Measurements from ENCODE around the gene SFTPA2. TPM values are rescaled to one million over a fixed set of nuclear protein-coding genes. Genes with fewer than 3 reads are reported as not detected.
"Not testable (repeated sequence)": the region's sequence is repeated elsewhere in the genome, so short reads cannot be mapped to it uniquely, and the experiment has no call there.

SFTPA2 gene
- total RNA-seq, 4 donors from 2014 or later, result 0.44 to 5.7 (median 0.60) TPM; not detected in 1

DNA sequence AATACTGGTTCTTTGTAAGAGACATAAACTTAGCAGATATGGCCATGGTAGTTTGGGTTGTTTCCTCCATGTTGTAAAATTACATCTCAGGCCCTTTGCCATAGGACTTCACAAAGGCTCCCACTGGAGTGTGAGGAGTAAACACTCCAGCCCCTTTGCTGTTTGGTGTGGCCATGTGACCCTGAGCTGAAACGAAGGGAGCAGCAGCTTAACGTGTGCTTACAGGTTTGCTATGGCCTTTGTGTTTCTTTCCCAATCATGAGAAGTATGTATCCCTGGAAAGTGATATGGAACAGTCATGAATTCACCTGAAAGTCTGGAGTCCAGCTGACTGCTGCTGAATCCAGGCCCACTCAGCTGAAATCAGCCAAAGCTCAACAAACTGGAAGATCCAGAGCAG is 26.7 kb upstream of the SFTPA2 start:
- no peak for DNase-seq (ENCODE audit: low spot score in 2 of 2)
- WGBS, 2 donors, result 60 to 62% methylated on average over 2 of the region's 2 CpGs

GRCh38 chr10:79585870-79586527 is 25.8 kb upstream of the SFTPA2 start:
- no peak for DNase-seq (ENCODE audit: low spot score in 2 of 2)
- TF ChIP-seq POLR2A (IDR thresholded peaks at IDR 0.05), result no peak
- no peak overlapping the region for H3K27ac ChIP-seq
- H3K36me3 ChIP-seq, result no peaks in the 10 kb centered on the region
- no peaks in the 10 kb centered on the region for H3K27me3 ChIP-seq
- no peaks in the 10 kb centered on the region for H3K9me3 ChIP-seq
- H3K4me1 ChIP-seq, result no peaks in the 10 kb centered on the region
- H3K4me3 ChIP-seq, result no peak overlapping the region
- 91 to 95% methylated on average over 11 of the region's 11 CpGs for WGBS, 2 donors

More for the DNA sequence above, 26.7 kb upstream of the SFTPA2 start:
- H3K4me3 ChIP-seq, result no peak overlapping the region
- H3K27ac ChIP-seq, result no peak overlapping the region
- H3K27me3 ChIP-seq, result no peaks in the 10 kb centered on the region
- H3K9me3 ChIP-seq, result no peaks in the 10 kb centered on the region
- TF ChIP-seq EP300 (IDR thresholded peaks at IDR 0.05), result no peak
- H3K36me3 ChIP-seq, result no peaks in the 10 kb centered on the region
- H3K4me1 ChIP-seq, result no peaks in the 10 kb centered on the region

DNA sequence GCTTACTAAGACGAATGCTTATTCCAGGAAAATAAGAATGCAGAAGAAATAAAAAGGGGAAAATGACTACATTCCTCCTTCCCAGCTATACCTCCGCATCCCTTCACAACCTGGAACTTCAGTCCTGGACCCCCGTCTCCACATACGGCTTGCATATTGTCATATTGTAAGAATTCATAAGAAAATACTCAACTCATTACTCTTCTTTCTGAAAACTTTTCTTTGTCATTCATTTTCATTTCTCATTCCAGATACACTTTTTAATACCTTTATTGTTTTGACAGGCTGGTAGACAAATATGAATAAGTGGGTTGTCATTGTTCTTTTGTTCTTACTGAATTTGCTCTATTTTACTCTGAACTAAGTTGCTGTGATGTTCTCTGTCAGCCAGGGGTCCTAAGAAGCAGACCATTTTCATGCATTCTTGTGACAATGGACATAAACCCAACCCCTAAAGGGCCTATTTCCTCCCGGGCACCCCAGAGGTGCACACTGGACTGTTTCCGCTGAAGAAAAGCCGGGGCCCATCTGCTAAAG is 23.3 kb upstream of the SFTPA2 start:
- Histone ChIP-seq H3K9me3 (no peaks in the 10 kb centered on the region), H3K27me3 (no peaks in the 10 kb centered on the region), H3K4me3 (no peak overlapping the region), H3K27ac (no peak overlapping the region), H3K4me1 (no peaks in the 10 kb centered on the region), H3K36me3 (no peaks in the 10 kb centered on the region)
- no peak for TF ChIP-seq CTCF (IDR thresholded peaks at IDR 0.05)
- no peak for TF ChIP-seq EP300 (IDR thresholded peaks at IDR 0.05)
- TF ChIP-seq POLR2A (IDR thresholded peaks at IDR 0.05), result no peak
- no peak for DNase-seq (ENCODE audit: low spot score in 2 of 2)
- WGBS, 2 donors, result 86 to 87% methylated on average over 7 of the region's 7 CpGs

DNA sequence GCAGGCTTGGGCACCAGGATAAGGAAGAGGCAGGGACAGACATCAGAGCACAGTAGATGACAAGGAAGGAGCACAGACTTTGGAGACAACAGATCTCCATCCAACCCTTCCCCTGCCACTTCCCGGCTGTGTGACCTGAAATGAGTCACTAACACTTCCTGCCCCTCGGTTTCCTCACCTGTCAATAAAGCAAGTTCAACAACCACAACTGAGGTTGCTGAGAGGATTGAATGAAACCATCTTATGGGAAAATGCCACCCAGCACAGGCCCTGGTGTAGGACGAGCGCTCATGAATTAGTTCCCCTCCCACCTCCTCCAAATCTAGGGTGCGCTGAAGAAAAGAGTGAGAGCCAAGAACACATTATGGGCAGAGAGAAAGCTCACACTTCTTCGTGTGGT is 22.7 kb upstream of the SFTPA2 start:
- 62 to 87% methylated on average over 3 to 4 of the region's 6 CpGs for WGBS, 2 donors
- not testable (repeated sequence) for H3K27me3 ChIP-seq; H3K4me3 ChIP-seq; DNase-seq (ENCODE audit: low spot score in 2 of 2); H3K4me1 ChIP-seq; H3K27ac ChIP-seq; H3K36me3 ChIP-seq; H3K9me3 ChIP-seq

DNA sequence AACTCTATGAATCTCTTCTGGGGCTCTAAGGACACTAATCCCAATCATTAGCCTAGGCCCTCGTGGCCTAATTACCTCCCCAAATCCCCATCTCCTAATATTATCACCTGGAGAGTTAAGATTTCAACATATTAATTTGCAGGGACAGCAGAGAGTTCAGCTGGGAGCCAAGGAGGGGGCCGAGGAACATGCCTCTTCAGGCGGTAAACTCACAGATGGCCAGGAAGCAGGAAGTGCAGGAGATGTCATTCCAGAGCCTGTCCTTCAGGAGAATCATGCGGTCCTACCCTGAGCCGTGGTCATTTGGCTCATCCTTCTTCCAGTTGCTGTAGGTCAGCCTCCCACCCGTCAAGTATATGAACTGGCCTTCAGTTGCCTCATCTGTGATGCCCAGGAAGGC is 21.9 kb upstream of the SFTPA2 start:
- WGBS, 2 donors, result 81 to 94% methylated on average over 6 of the region's 6 CpGs
- no peak overlapping the region for H3K27ac ChIP-seq
- no peak overlapping the region for H3K4me3 ChIP-seq
- H3K27me3 ChIP-seq, result no peaks in the 10 kb centered on the region
- TF ChIP-seq EP300 (IDR thresholded peaks at IDR 0.05), result no peak
- TF ChIP-seq POLR2A (IDR thresholded peaks at IDR 0.05), result no peak
- TF ChIP-seq CTCF (IDR thresholded peaks at IDR 0.05), result no peak
- H3K9me3 ChIP-seq, result no peaks in the 10 kb centered on the region
- H3K36me3 ChIP-seq, result no peaks in the 10 kb centered on the region
- no peaks in the 10 kb centered on the region for H3K4me1 ChIP-seq
- no peak for DNase-seq (ENCODE audit: low spot score in 2 of 2)

- Histone ChIP-seq H3K4me1 (no peaks in the 10 kb centered on the region), H3K27ac (no peak overlapping the region), H3K27me3 (no peaks in the 10 kb centered on the region), H3K36me3 (no peaks in the 10 kb centered on the region), H3K9me3 (no peaks in the 10 kb centered on the region), H3K4me3 (no peak overlapping the region)
- TF ChIP-seq POLR2A (IDR thresholded peaks at IDR 0.05) (no peak), CTCF (IDR thresholded peaks at IDR 0.05) (no peak)
- DNase-seq (ENCODE audit: low spot score in 2 of 2), result no peak
These were observed 20.8 kb upstream of the SFTPA2 start for GRCh38 chr10:79581044-79581443.

DNA sequence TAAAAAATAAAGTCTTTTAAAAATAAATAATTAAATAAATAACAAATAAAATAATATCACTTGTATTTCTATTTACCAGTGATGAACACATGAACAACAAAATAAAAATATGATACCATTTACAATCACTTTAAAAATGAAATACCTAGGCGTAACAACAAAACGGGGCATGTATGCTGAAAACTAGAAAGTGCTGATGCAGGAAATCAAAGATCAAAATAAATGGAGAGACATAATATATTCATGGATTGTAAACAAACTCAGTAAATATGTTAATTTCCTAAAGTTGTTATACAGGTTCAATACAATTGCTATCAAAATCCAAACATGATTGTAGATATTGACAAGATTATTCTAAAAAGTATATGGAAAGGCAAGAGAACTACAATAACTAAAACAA is 19.2 kb upstream of the SFTPA2 start:
- 89 to 90% methylated on average over 2 of the region's 2 CpGs for WGBS, 2 donors
- DNase-seq (ENCODE audit: low spot score in 2 of 2), result no peak
- Histone ChIP-seq H3K27me3 (no peaks in the 10 kb centered on the region), H3K27ac (no peak overlapping the region), H3K9me3 (peaks cover 0 to 5% (median 0%) of the 10 kb centered on the region in 4 donors), H3K4me1 (no peaks in the 10 kb centered on the region), H3K36me3 (no peaks in the 10 kb centered on the region), H3K4me3 (no peak overlapping the region)
- TF ChIP-seq POLR2A (IDR thresholded peaks at IDR 0.05) (no peak), CTCF (IDR thresholded peaks at IDR 0.05) (no peak), EP300 (IDR thresholded peaks at IDR 0.05) (no peak)

DNA sequence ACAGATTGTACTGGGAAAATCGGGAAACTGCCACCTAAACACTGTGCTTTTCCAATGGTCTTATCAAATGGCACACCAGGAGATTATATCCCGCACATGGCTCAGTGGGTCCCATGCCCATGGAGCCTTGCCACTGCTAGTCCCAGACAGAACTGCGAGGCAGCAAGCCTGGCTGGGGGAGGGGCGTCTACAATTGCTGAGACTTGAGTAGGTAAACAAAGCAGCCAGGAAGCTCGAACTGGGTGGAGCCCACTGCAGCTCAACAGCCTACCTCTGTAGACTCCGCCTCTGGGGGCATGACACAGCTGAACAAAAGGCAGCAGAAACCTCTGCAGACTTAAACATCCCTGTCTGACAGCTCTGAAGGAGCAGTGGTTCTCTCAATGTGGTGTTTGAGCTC is 10.4 kb upstream of the SFTPA2 start:
- not testable (repeated sequence) for H3K27ac ChIP-seq; H3K27me3 ChIP-seq; H3K36me3 ChIP-seq; H3K4me3 ChIP-seq; DNase-seq (ENCODE audit: low spot score in 2 of 2); H3K4me1 ChIP-seq
- H3K9me3 ChIP-seq, result peaks cover 0 to 25% (median 0%) of the 10 kb centered on the region in 4 donors
- 67 to 92% methylated on average over 6 of the region's 6 CpGs for WGBS, 2 donors

Data from tibial nerve (tissue), 4 donors.